Gastrocnemius medialis (tissue), 4 donors: ENCODE data around the gene PP2D1.

Source experiments
- CTCF ChIP-seq, 5 experiments: fragments of 450-650 bp in 3 of 5; fragments of 200-600 bp in 2 of 5; sonication (generic) in 2 of 5; IDR thresholded peaks in 4 of 5; conservative IDR thresholded peaks in 1 of 5; 1 replicate in 4 of 5; 2 replicates in 1 of 5; pipeline ENCODE4 v1.5.1; 2016 to 2019; ENCODE audit warnings: antibody characterized with exemption in 5 of 5, mild to moderate bottlenecking in 3 of 5, moderate library complexity in 3 of 5
- POLR2A ChIP-seq, 2 donors: fragments of 450-650 bp; IDR thresholded peaks; one replicate each; pipeline ENCODE4 v1.6.1; 2017; ENCODE audit warnings: antibody characterized with exemption in 2 of 2, mild to moderate bottlenecking in 2 of 2, moderate library complexity in 2 of 2

- TF ChIP-seq CTCF (IDR thresholded peaks at IDR 0.05 in 4 of 5, conservative IDR thresholded peaks at IDR 0.05 in 1 of 5) (no peak), POLR2A (IDR thresholded peaks at IDR 0.05) (no peak)
These were observed 40.0 kb downstream of the PP2D1 start for GRCh38 chr3:19972054-19972453.
